ENCODE results near the gene APRT. TPM values are rescaled to one million over a fixed set of nuclear protein-coding genes. Genes with fewer than 3 reads are reported as not detected.

Gene APRT
- 153 and 154 TPM in 2 replicates for total RNA-seq

DNA sequence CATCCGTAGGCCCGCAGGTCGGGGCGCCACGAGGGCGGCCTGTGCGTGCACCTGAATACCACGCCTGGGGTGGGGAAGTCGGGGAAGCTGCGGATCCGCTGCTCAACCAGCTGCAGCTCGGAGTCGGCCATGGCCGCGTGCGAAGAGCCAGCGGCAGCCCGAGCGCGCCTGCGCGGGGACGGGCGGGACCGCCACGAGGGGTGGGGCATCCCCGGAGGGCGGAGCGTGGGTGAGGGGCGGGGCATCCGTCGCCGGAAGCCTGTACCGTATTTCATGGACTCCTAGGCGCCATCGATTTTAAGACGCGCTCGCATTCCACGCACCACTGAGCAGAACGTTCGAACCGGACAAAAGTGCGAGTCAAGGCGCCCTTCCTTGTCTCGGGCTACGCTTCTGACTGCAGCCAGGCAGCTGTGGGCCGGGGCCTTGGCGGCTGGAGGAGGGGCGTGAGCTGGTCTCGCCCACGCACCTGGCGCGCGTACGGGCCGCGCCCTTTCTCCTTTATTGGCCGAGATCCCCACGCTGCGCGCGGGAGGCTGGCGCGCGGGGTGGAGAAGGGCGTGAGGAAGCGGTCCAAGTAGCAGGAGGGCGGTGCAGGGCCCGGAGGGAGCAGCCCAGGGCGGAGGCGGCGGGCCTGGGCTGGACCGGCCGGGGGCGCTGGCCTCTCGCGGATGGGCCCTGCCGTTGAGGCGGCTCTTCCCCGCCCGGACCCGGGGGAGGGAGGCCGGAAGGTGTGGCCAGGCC is at the start of gene APRT:
APRT (minus strand) TSS at position 160 of the 744 bp plus-strand sequence; CDS start at position 131, 29 bp downstream.
- TF ChIP-seq, protein P1, sequence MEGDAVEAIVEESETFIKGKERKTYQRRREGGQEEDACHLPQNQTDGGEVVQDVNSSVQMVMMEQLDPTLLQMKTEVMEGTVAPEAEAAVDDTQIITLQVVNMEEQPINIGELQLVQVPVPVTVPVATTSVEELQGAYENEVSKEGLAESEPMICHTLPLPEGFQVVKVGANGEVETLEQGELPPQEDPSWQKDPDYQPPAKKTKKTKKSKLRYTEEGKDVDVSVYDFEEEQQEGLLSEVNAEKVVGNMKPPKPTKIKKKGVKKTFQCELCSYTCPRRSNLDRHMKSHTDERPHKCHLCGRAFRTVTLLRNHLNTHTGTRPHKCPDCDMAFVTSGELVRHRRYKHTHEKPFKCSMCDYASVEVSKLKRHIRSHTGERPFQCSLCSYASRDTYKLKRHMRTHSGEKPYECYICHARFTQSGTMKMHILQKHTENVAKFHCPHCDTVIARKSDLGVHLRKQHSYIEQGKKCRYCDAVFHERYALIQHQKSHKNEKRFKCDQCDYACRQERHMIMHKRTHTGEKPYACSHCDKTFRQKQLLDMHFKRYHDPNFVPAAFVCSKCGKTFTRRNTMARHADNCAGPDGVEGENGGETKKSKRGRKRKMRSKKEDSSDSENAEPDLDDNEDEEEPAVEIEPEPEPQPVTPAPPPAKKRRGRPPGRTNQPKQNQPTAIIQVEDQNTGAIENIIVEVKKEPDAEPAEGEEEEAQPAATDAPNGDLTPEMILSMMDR (IDR thresholded peaks at IDR 0.05; ENCODE audit: insufficient read depth, low read length, severe bottlenecking) = peak; percentile 26
- FAIRE-seq (no peak), DNase-seq (ENCODE audit: low read depth) (peak; percentile 83)
- Histone ChIP-seq H3K4me3 (ENCODE audit: low read depth, low read length) (peak within 1 kb of the TSS; percentile 89), H3K36me3 (ENCODE audit: control insufficient read depth, insufficient read depth, low read length) (peaks cover 13% of the 10 kb centered on the region), H3K27me3 (ENCODE audit: control insufficient read depth, insufficient read depth, low read length) (no peaks in the 10 kb centered on the region)

GRCh38 chr16:88861359-88861758 is 49.6 kb upstream of the APRT start:
- H3K4me3 ChIP-seq (ENCODE audit: low read depth, low read length) = no peak overlapping the region
- no peak for DNase-seq (ENCODE audit: low read depth)
- H3K36me3 ChIP-seq (ENCODE audit: control insufficient read depth, insufficient read depth, low read length) = peaks cover 12% of the 10 kb centered on the region
- no peak for FAIRE-seq
- TF ChIP-seq, protein P1 (IDR thresholded peaks at IDR 0.05; ENCODE audit: insufficient read depth, low read length, severe bottlenecking) = no peak
- H3K27me3 ChIP-seq (ENCODE audit: control insufficient read depth, insufficient read depth, low read length) = no peaks in the 10 kb centered on the region

GRCh38 chr16:88859381-88860091 is 47.8 kb upstream of the APRT start:
- FAIRE-seq (no peak), DNase-seq (ENCODE audit: low read depth) (no peak)
- H3K27me3 ChIP-seq (ENCODE audit: control insufficient read depth, insufficient read depth, low read length) = no peaks in the 10 kb centered on the region
- no peak overlapping the region for H3K4me3 ChIP-seq (ENCODE audit: low read depth, low read length)
- TF ChIP-seq, protein P1 (IDR thresholded peaks at IDR 0.05; ENCODE audit: insufficient read depth, low read length, severe bottlenecking) = no peak
- peaks cover 13% of the 10 kb centered on the region for H3K36me3 ChIP-seq (ENCODE audit: control insufficient read depth, insufficient read depth, low read length)

DNA sequence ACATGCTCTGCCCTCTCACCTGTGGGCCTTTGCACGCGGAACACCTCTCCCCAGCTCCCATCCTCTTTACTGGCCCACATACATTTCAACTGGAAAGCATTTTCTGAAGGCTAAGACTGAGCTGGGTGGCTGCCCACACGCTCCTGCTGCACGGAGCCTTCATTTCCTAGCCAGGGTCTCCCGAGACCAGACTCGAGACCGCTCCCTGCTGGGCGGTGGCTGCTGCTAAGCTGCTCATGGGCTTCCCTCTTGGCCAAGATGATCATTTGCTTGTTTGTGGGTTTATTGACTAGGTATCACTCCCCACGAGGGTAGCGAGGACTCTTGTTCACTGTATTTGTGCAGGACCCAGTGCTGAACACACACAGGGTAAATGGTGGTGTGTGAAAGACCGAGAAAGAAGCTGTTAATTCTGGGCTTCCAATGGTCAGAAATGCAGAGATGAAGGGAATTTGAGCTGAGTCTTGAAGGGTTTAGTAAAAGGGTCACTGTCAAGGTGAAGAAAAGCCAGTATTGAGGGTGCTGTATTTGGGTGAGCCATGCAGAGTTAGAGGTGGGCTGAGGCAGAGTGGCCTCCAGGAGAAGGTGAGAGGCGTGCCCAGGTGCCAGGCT is 46.1 kb upstream of the APRT start:
- H3K27me3 ChIP-seq (ENCODE audit: control insufficient read depth, insufficient read depth, low read length) = no peaks in the 10 kb centered on the region
- TF ChIP-seq, protein P1 (IDR thresholded peaks at IDR 0.05; ENCODE audit: insufficient read depth, low read length, severe bottlenecking) = peak; percentile 90
- H3K36me3 ChIP-seq (ENCODE audit: control insufficient read depth, insufficient read depth, low read length) = peaks cover 17% of the 10 kb centered on the region
- peak overlapping the region; percentile 99 for H3K4me3 ChIP-seq (ENCODE audit: low read depth, low read length)
- DNase-seq (ENCODE audit: low read depth) = peak; percentile 69
- peak; percentile 28 for FAIRE-seq

DNA sequence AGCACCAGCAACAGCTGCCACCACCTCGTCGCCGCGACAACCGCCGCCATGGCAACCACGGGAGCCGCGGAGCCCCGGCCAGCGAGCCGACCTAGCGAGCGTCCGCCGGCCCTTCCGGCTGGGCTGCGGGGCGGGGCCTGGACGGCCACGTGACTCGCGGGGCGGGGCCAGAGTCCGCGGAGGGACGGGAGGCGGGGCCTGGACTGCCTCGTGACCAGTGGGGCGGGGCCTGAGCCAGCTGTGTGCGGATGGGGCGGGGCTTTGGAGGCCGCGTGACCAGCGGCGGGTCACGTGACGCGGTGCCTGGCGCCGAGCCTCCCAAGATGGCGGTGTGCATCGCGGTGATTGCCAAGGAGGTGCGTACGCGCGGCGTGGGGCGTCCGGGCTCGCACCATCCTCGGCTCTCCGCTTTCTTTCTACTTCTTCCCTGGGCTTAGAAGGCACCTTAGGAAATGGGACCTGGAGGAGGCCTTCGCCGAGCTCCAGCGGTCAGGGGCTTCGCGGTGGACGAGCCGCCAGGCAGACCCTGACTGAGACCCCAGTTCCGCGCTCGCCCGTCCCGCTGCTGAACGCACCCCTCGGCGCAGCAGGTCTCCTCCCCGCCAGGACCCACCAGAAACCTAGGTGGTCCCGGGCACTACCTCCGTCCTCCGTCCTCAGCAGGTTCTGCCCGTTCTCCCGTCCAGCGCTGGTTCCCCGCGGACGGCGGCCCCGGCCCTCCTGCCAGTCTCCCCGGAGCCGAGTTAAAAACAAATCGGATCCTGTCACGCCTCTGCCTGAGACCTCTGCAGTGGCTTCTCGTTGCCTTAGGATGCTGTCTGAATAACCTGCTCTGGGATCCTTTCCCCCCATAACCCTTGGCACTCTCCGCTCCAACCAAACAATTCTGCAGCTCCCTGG is 45.4 kb upstream of the APRT start, which contains the start of the genes GALNS and TRAPPC2L:
GALNS (minus strand) TSS at position 120 of the 900 bp plus-strand sequence; CDS start at position 50, 70 bp downstream.
TRAPPC2L (plus strand) TSS at position 300 of the 900 bp plus-strand sequence; CDS start at position 324, 24 bp downstream.
- DNase-seq (ENCODE audit: low read depth) (peak; percentile 75), FAIRE-seq (no peak)
- H3K36me3 ChIP-seq (ENCODE audit: control insufficient read depth, insufficient read depth, low read length) = peaks cover 17% of the 10 kb centered on the region
- TF ChIP-seq, protein P1 (IDR thresholded peaks at IDR 0.05; ENCODE audit: insufficient read depth, low read length, severe bottlenecking) = no peak
- H3K4me3 ChIP-seq (ENCODE audit: low read depth, low read length) = peak within 1 kb of the TSS; percentile 99
- H3K27me3 ChIP-seq (ENCODE audit: control insufficient read depth, insufficient read depth, low read length) = no peaks in the 10 kb centered on the region
